HepG2 (cell line): ENCODE measurements around the gene MLLT11. TPM values are rescaled to one million over a fixed set of nuclear protein-coding genes. Genes with fewer than 3 reads are reported as not detected.

ENCODE experiments used
- ATF7-NPFF ChIP-seq: sonication (generic); formaldehyde crosslinking; IDR thresholded peaks from 2 replicates; pipeline ENCODE4 v1.8.1; 2023; ENCODE audit warnings: mild to moderate bottlenecking, low read depth, missing genetic modification reagents, moderate library complexity
- ATRX ChIP-seq: sonication (generic); formaldehyde crosslinking; IDR thresholded peaks from 2 replicates; pipeline ENCODE4 v1.4.0; 2020; ENCODE audit warnings: missing genetic modification reagents, borderline replicate concordance
- DR1 ChIP-seq: sonication (generic); formaldehyde crosslinking; IDR thresholded peaks from 2 replicates; pipeline ENCODE4 v1.8.0; 2021; ENCODE audit warnings: mild to moderate bottlenecking, missing genetic modification reagents, inconsistent platforms
- FOXK1 ChIP-seq: sonication (generic); formaldehyde crosslinking; IDR thresholded peaks from 2 replicates; pipeline ENCODE4 v1.4.0; 2020; ENCODE audit warnings: low read depth, missing genetic modification reagents, borderline replicate concordance
- ISX ChIP-seq: sonication (generic); formaldehyde crosslinking; conservative IDR thresholded peaks from 2 replicates; pipeline ENCODE4 v1.5.0; 2020; ENCODE audit warnings: missing genetic modification reagents
- MYC ChIP-seq: sonication (generic); formaldehyde crosslinking; IDR thresholded peaks from 2 replicates; pipeline ENCODE4 v1.9.0; 2021; ENCODE audit warnings: missing genetic modification reagents, borderline replicate concordance
- NCOA2 ChIP-seq: sonication (generic); formaldehyde crosslinking; IDR thresholded peaks from 2 replicates; pipeline ENCODE4 v1.8.0; 2022; ENCODE audit warnings: inconsistent platforms
- PCBP2 ChIP-seq: fragments of 200-400 bp; formaldehyde crosslinking; optimal IDR thresholded peaks from 2 replicates; pipeline ENCODE3; 2018; ENCODE audit warnings: low read length, low read depth; ENCODE audit not compliant: poor library complexity, severe bottlenecking
- POGZ ChIP-seq: sonication (generic); formaldehyde crosslinking; IDR thresholded peaks from 2 replicates; pipeline ENCODE4 v1.4.0; 2020; ENCODE audit warnings: mild to moderate bottlenecking, missing genetic modification reagents
- RNF2 ChIP-seq: fragments of 450-650 bp; conservative IDR thresholded peaks from 2 replicates; pipeline ENCODE4 v1.6.1; 2016; ENCODE audit warnings: low read depth
- SOX5 ChIP-seq: IDR thresholded peaks from 2 replicates; pipeline ENCODE4 v1.6.1; 2016; ENCODE audit warnings: borderline replicate concordance
- SOX6 ChIP-seq, 2 experiments: fragments of 450-650 bp in 1 of 2; sonication (generic) in 1 of 2; formaldehyde crosslinking in 1 of 2; IDR thresholded peaks; 2 replicates each; pipeline versions ENCODE4 v1.4.0 to v1.6.1; 2017 to 2020; ENCODE audit warnings: antibody characterized with exemption in 1 of 2, mild to moderate bottlenecking in 1 of 2, missing genetic modification reagents in 1 of 2
- THAP7 ChIP-seq: sonication (generic); formaldehyde crosslinking; IDR thresholded peaks from 2 replicates; pipeline ENCODE4 v1.8.1; 2023; ENCODE audit warnings: mild to moderate bottlenecking, missing genetic modification reagents
- XRCC5 ChIP-seq: fragments of 200-400 bp; formaldehyde crosslinking; optimal IDR thresholded peaks from 2 replicates; pipeline ENCODE3; 2017; ENCODE audit warnings: mild to moderate bottlenecking, low read length
- ZNF280B ChIP-seq: sonication (generic); formaldehyde crosslinking; IDR thresholded peaks from 2 replicates; pipeline ENCODE4 v1.5.0; 2020; ENCODE audit warnings: missing genetic modification reagents, mild to moderate bottlenecking, borderline replicate concordance
- ZNF546 ChIP-seq: sonication (generic); formaldehyde crosslinking; conservative IDR thresholded peaks from 2 replicates; pipeline ENCODE4 v1.8.1; 2023; ENCODE audit warnings: mild to moderate bottlenecking, missing genetic modification reagents
- ZNF552 ChIP-seq: sonication (generic); formaldehyde crosslinking; IDR thresholded peaks from 2 replicates; pipeline ENCODE4 v1.9.0; 2022; ENCODE audit warnings: missing genetic modification reagents, mild to moderate bottlenecking, borderline replicate concordance
- ZNF713 ChIP-seq: sonication (generic); formaldehyde crosslinking; IDR thresholded peaks from 2 replicates; pipeline ENCODE4 v1.4.0; 2020; ENCODE audit warnings: mild to moderate bottlenecking, missing genetic modification reagents
- ZSCAN29 ChIP-seq: sonication (generic); formaldehyde crosslinking; conservative IDR thresholded peaks from 2 replicates; pipeline ENCODE4 v1.4.0; 2020; ENCODE audit warnings: mild to moderate bottlenecking, missing genetic modification reagents
- polyA plus RNA-seq, 8 experiments: library from polyadenylated mRNA; depleted of rRNA in 3 of 8; stranded (reverse) in 7 of 8; unstranded in 1 of 8; fragments of >200 nt; fragmentation: Illumina TruSeq in 4 of 8; extraction: Trizol in 4 of 8; gene quantifications; 2 replicates each; pipeline versions ENCODE4 v1.2.1 to v1.2.3, GENCODE V29; 2011 to 2016; ENCODE audit warnings: low read depth in 4 of 8, missing spikeins in 1 of 8, mixed read lengths in 1 of 8; ENCODE audit not compliant: insufficient read depth in 1 of 8
- total RNA-seq, 5 experiments: library from RNA; depleted of rRNA; stranded (reverse); fragments of >200 nt; fragmentation: Illumina TruSeq; extraction: Trizol; gene quantifications; 2 replicates each; pipeline ENCODE4 v1.2.3, GENCODE V29; 2016; ENCODE audit warnings: low read depth in 1 of 5
- TF ChIP-seq, protein P1 (sequence below): sonication (generic); formaldehyde crosslinking; conservative IDR thresholded peaks from 2 replicates; pipeline ENCODE4 v1.5.0; 2020; ENCODE audit warnings: missing genetic modification reagents
- TF ChIP-seq, protein P2 (sequence below): sonication (generic); formaldehyde crosslinking; IDR thresholded peaks from 2 replicates; pipeline ENCODE4 v1.8.1; 2023; ENCODE audit warnings: mild to moderate bottlenecking, moderate library complexity, missing genetic modification reagents
- TF ChIP-seq, protein P3 (sequence below): IDR thresholded peaks from 2 replicates; pipeline ENCODE4 v1.6.1; 2016; ENCODE audit warnings: mild to moderate bottlenecking

Gene MLLT11
- total and polyA plus RNA-seq, 2 of the 13 experiments (the other 11 are each of a cell fraction or from before 2014, with no cell fraction given) = 0.21 to 0.22 TPM

- TF ChIP-seq, protein P1, sequence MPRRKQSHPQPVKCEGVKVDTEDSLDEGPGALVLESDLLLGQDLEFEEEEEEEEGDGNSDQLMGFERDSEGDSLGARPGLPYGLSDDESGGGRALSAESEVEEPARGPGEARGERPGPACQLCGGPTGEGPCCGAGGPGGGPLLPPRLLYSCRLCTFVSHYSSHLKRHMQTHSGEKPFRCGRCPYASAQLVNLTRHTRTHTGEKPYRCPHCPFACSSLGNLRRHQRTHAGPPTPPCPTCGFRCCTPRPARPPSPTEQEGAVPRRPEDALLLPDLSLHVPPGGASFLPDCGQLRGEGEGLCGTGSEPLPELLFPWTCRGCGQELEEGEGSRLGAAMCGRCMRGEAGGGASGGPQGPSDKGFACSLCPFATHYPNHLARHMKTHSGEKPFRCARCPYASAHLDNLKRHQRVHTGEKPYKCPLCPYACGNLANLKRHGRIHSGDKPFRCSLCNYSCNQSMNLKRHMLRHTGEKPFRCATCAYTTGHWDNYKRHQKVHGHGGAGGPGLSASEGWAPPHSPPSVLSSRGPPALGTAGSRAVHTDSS (CRISPR knock-in tag) = no peak
- TF ChIP-seq ZNF713 (CRISPR knock-in tag) (no peak), THAP7 (no peak), ZSCAN29 (CRISPR knock-in tag) (no peak), ATF7-NPFF (CRISPR knock-in tag) (no peak), POGZ (CRISPR knock-in tag) (0 out of 2 replicates have a peak, but pooled peaks have one; percentile 20), SOX5 (CRISPR knock-in tag) (peak; percentile 56; the same call in 1 of the 2 replicates), ZNF552 (CRISPR knock-in tag) (no peak), NCOA2 (CRISPR knock-in tag) (0 out of 2 replicates have a peak, but pooled peaks have one; percentile 31), ZNF280B (CRISPR knock-in tag) (no peak), DR1 (no peak), ATRX (no peak), SOX6 (IDR thresholded peaks at IDR 0.05) (no peak), SOX6 (CRISPR knock-in tag; IDR thresholded peaks at IDR 0.05) (0 out of 2 replicates have a peak, but pooled peaks have one; percentile 34), ZNF546 (CRISPR knock-in tag) (no peak), XRCC5 (no peak), MYC (CRISPR knock-in tag) (no peak), RNF2 (no peak), FOXK1 (peak; percentile 56; the same call in 1 of the 2 replicates), ISX (CRISPR knock-in tag) (no peak), PCBP2 (no peak)
- TF ChIP-seq, protein P2, sequence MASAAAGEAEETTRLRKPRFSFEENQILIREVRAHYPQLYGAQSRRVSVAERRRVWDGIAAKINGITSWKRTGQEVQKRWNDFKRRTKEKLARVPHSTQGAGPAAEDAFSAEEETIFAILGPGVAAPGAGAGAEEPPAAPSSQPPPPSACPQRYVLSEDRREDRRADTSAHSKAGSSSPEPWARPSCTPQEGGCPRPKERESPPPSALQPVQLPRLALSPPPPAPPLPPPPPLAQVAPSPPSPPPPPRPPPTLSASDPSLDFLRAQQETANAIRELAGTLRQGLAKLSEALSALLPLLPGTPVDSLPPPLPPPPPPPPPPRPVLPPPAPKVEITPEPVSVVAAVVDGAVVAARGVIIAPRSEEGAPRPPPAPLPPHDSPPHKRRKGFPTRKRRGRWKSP (CRISPR knock-in tag) = no peak
- TF ChIP-seq, protein P3, sequence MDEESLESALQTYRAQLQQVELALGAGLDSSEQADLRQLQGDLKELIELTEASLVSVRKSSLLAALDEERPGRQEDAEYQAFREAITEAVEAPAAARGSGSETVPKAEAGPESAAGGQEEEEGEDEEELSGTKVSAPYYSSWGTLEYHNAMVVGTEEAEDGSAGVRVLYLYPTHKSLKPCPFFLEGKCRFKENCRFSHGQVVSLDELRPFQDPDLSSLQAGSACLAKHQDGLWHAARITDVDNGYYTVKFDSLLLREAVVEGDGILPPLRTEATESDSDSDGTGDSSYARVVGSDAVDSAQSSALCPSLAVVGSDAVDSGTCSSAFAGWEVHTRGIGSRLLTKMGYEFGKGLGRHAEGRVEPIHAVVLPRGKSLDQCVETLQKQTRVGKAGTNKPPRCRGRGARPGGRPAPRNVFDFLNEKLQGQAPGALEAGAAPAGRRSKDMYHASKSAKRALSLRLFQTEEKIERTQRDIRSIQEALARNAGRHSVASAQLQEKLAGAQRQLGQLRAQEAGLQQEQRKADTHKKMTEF (CRISPR knock-in tag) = 0 out of 2 replicates have a peak, but pooled peaks have one; percentile 31
Measured at GRCh38 chr1:151108331-151108730, 48.1 kb downstream of the MLLT11 start (continued).
